Activated CD8-positive, alpha-beta memory T cell treated with anti-CD3 and anti-CD28 coated beads for 36 hours (primary cell): ENCODE measurements around the gene KLHL1. TPM values are rescaled to one million over a fixed set of nuclear protein-coding genes. Genes with fewer than 3 reads are reported as not detected.

Source experiments
- CTCF ChIA-PET: fragments of 350-600 bp; sonication (Branson Sonifier 250); formaldehyde crosslinking; loops from one replicate; lab custom pipeline; 2021; ENCODE audit warnings: antibody characterized with exemption; lab: Charles Lee
- POLR2A ChIA-PET: fragments of 350-600 bp; sonication (Branson Sonifier 250); formaldehyde crosslinking; loops from one replicate; lab custom pipeline; 2021; ENCODE audit warnings: antibody characterized with exemption; lab: Charles Lee
- total RNA-seq, 2 experiments: library from RNA; stranded (reverse); gene quantifications; one replicate each; pipeline ENCODE4 v1.2.3, GENCODE V29; 2021

Gene KLHL1
- total RNA-seq, 2 experiments from 2014 or later: not detected

- ChIA-PET CTCF (no interaction called here), POLR2A (no interaction called here)
Observed at GRCh38 chr13:69737129-69737935, 370.9 kb downstream of the KLHL1 start.

DNA sequence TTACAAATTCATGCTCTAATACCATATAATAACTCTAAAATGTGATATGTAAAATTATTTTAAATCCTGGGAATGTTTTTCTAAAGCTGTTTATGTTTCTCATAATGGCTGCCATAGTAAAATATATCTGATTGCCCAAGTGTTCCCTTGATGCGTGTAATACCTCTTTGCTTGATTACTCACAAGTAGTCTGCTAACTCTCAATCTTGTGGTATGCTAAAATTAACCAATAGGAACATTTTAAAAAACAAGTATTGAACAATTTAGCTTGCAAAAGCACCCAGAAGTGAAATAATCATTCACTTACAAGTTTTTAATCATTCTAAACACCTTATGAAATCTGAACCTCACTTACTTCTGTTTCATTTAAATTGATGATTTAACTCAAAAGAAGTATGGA lies 386.6 kb downstream of the KLHL1 start:
- ChIA-PET CTCF (no interaction called here), POLR2A (no interaction called here)

DNA sequence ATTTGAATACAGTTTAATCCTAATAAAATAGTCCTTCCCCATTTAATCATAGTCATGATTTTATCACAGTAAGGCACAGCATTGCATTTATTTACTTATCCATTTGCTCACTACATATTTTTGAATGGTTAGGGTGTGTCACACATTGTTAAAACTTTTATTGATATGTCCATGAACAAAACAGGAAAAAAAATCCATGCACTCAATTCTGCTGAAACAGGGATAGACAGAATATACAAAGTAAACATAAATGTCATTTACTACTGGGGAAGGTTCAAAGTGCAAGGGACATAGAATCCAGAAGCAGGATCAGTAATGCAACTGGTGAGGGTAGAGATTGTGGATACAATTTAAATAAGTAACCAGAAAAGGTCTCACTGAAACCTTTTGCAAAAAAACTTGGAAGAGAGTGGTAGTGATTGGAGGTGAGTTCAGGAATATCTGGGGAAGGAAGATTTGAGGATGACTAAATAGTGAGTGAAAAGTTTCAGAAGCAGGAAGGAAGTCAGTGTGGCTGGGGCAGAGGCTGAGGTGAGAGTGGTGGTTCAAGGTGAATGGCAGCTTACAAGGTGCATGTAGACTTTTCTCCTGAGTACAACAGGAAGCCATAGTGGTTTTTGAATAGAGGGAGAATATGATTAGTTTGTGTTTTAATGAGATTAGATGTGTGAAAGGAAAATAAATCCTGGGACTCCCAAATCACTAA lies 387.8 kb downstream of the KLHL1 start:
- ChIA-PET CTCF (no interaction called here), POLR2A (no interaction called here)

DNA sequence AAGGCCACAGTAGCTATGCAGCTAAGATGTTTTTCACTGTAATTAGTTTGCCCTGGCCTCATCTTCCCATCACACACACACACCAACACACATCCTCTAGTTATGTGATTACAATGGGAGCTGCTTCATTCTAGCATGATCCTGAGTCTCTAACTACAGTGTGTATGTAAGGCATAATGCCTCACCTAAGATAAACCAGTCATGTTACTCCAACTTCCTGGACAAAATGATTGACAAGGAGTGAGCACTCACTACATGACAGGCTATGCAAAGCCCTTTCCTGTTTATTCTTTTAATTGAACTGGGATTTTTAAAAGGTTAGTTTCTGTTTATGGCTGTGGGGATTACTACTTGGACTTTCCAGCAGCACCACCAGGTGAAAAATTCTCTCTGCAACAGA lies 401.4 kb downstream of the KLHL1 start:
- ChIA-PET CTCF (no interaction called here), POLR2A (no interaction called here)

DNA sequence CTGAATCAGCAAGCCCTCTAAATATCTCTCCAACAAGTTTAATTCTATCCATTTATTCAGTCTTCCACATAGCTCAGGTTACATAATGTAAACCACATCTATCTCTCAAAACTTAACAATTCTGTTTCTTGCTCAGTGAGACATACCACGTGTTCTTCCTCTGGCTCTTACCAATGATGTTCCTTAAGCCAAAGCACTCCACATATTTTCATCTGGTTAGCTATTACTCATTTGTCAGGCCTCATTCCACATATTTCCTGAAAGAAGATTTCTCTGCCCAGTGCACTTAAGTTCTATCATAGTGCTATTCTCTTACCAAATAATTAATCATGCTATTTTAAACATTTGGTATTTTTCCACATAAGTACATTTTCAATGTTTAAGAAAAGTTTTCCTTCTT lies 403.9 kb downstream of the KLHL1 start:
- ChIA-PET CTCF (no interaction called here), POLR2A (no interaction called here)

DNA sequence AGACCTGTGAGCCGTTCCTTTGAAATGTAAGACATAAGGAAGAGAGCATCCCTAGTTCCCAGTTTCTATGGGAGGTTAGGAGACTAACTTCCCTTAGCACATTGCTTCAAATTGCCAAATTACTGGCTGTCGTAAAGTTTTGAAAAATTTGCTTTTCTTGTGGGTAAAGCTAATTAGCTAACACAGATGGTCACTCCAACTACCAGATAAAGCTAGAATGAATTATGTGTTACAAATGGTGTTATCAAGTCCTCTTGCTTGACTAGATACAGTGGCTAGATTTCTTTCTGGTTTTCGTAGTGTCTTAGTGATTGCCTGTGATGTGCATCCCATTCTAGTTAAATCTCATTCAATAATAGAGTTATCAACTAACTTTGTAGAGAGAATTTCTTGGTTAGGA lies 417.3 kb downstream of the KLHL1 start:
- ChIA-PET POLR2A (no interaction called here), CTCF (no interaction called here)

- ChIA-PET POLR2A (no interaction called here), CTCF (no interaction called here)
Observed at GRCh38 chr13:69683921-69684686, 424.1 kb downstream of the KLHL1 start.

GRCh38 chr13:69681722-69682121 lies 426.5 kb downstream of the KLHL1 start:
- ChIA-PET CTCF (no interaction called here), POLR2A (no interaction called here)

GRCh38 chr13:69677343-69677742 lies 430.9 kb downstream of the KLHL1 start:
- CTCF ChIA-PET: no interaction called here
- POLR2A ChIA-PET: no interaction called here

GRCh38 chr13:69676286-69676685 lies 432.0 kb downstream of the KLHL1 start:
- ChIA-PET POLR2A (no interaction called here), CTCF (no interaction called here)

DNA sequence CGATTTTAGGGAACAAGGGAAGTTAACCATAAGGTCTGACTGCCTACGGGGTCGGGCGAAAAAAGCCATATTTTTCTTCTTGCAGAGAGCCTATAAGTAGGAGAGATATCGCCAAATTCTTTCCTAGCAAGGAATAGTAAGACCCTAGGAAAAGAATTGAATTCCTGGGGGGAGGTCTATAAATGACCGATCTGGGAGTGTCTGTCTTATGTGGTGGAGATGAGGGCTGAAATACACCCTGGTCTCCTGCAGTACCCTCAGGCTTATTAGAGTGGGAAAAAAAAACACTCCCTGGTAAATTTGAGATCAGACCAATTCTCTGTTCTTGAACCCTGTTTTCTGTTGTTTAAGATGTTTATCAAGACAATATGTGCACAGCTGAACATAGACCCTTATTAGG lies 448.1 kb downstream of the KLHL1 start:
- ChIA-PET POLR2A (no interaction called here), CTCF (interaction anchor here (0.6 kb wide), 1 partner anchor 1802 kb away, joined by 6 read pairs; no protein-coding TSS in a partner anchor)

DNA sequence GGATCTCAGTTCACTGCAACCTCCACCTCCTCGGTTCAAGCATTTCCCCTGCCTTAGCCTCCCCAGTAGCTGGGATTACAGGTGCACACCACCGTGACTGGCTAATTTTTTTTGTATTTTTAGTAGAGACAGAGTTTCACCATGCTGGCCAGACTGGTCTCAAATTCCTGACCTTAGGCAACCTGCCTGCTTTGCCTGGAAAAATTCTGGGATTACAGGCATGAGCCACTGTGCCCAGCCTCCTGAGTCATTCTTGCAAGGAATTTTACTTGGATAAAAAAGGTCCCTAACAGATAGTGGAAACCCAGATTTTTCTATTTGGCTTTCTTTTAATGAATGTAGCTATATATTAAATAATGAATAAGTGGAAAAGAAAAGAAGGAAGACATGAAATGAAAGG lies 450.6 kb downstream of the KLHL1 start:
- POLR2A ChIA-PET: no interaction called here
- CTCF ChIA-PET: no interaction called here

- ChIA-PET CTCF (no interaction called here), POLR2A (no interaction called here)
Observed at GRCh38 chr13:69654392-69654791, 453.9 kb downstream of the KLHL1 start.

Other genes with a start within 250 kb of the KLHL1 start
- not detected for gene ATXN8OS, start 626 bp downstream of the KLHL1 start, total RNA-seq